Epithelial cell of esophagus (primary cell): ENCODE measurements around the gene C3orf52.

Source experiments
- DNase-seq: peaks from one replicate; pipeline ENCODE4 v3.0.0; 2010; ENCODE audit warnings: low read depth
- H3K4me3 ChIP-seq: 2 replicates; pipeline ENCODE4 v1.5.1; 2011; ENCODE audit warnings: mild to moderate bottlenecking, low read length, control low read depth
- CTCF ChIP-seq: IDR thresholded peaks from 2 replicates; pipeline ENCODE4 v1.5.1; 2011; ENCODE audit warnings: low read depth, mild to moderate bottlenecking, low read length, control low read depth, inconsistent platforms; ENCODE audit not compliant: insufficient read depth; ENCODE audit errors: missing control alignments

Gene C3orf52

GRCh38 chr3:112086875-112087524 lies 811 bp downstream of the C3orf52 start:
- H3K4me3 ChIP-seq: peak overlapping the region; percentile 77
- TF ChIP-seq CTCF: no peak
- peak; percentile 82 for DNase-seq

GRCh38 chr3:112087746-112088145 lies 1.6 kb downstream of the C3orf52 start:
- no peak for DNase-seq
- TF ChIP-seq CTCF: no peak
- peak overlapping the region; percentile 77 for H3K4me3 ChIP-seq

GRCh38 chr3:112088944-112089343 lies 2.8 kb downstream of the C3orf52 start:
- DNase-seq: no peak

GRCh38 chr3:112089956-112090886 lies 4.0 kb downstream of the C3orf52 start:
- DNase-seq: peak; percentile 39
- H3K4me3 ChIP-seq: no peak overlapping the region
- no peak for TF ChIP-seq CTCF

More at GRCh38 chr3:112088944-112089343, 2.8 kb downstream of the C3orf52 start:
- no peak for TF ChIP-seq CTCF
- H3K4me3 ChIP-seq: no peak overlapping the region

DNA sequence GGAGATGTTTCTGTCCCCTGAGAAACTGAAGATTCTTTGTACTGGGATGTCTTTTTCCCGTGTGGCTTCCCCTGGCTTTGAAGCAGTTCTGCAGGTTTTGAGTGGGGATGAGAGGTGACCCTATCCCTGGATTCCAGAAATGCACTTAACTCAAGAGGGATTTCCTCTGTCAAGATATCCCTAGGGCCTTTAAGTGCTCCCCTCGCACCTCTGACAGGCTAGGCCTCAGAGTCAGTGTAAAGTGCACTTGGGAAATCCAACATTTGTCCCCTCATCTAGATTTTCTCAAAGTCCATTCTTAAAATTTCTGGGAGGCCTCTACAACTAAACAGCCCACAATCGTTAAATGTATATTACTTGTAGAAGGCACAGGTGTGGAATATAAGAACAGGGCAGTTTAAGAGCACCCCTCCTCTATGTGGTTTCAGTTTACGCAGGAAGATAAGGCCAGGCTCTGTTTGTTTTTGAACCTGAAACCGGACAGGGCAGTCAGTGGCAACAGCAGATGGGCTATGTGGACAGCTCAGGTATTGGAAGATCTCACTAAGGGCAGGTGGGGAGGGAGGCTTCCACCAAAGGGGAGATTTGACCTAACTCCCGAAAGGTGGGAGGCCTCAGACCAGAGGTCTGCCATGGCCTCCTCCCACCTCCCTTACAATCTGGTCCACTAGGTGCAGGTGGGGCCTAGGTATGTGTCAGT lies 4.8 kb downstream of the C3orf52 start:
- no peak overlapping the region for H3K4me3 ChIP-seq
- no peak for DNase-seq
- TF ChIP-seq CTCF: no peak

GRCh38 chr3:112092496-112093179 lies 6.4 kb downstream of the C3orf52 start:
- H3K4me3 ChIP-seq: no peak overlapping the region
- TF ChIP-seq CTCF: no peak
- no peak for DNase-seq
